ENCODE results near the gene OR10V1. TPM values are rescaled to one million over a fixed set of nuclear protein-coding genes. Genes with fewer than 3 reads are reported as not detected.
"Not testable (repeated sequence)": the region's sequence is repeated elsewhere in the genome, so short reads cannot be mapped to it uniquely, and the experiment has no call there.

OR10V1 gene
- total RNA-seq, 1 experiment from 2014 or later: not detected

DNA sequence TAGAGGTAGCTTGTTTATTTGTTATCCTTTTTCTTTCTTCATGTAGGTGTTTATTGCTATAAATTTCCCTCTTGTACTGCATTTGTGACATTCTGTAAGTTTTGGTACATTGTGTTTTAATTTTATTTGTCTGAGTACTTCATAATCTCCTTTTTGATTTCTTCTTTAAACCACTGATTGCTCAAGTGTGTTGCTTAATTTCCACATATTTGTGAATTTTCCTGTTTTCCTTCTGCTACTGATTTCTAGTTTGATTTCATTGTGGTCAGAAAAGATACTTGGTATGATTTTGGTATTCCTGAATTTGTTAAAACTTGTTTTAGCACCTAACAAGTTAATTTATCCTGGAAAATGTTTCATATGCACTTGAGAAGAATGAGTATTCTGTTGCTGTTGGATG, 15.1 kb downstream of the OR10V1 start:
- ChIA-PET CTCF (interaction anchor here (0.6 kb wide), 2 partner anchors 161 to 1795 kb away, joined by 3 to 4 read pairs; no protein-coding TSS in a partner anchor), POLR2A (interaction anchor here (0.9 kb wide), 1 partner anchor 10 kb away, joined by 3 read pairs; no protein-coding TSS in a partner anchor)
- H3K27me3 Mint-ChIP-seq (ENCODE audit: insufficient read depth, unreplicated experiment): no peaks in the 10 kb centered on the region
- no peaks in the 10 kb centered on the region for H3K36me3 Mint-ChIP-seq (ENCODE audit: insufficient read depth, unreplicated experiment)
- H3K4me1 Mint-ChIP-seq (ENCODE audit: insufficient read depth, unreplicated experiment): peaks cover 7% of the 10 kb centered on the region
- no TSS peak for BruUV-seq (replicated peaks)
- peak overlapping the region; percentile 70 for H3K27ac Mint-ChIP-seq (ENCODE audit: low read depth, unreplicated experiment)
- peaks cover 6% of the 10 kb centered on the region for H3K9me3 Mint-ChIP-seq (ENCODE audit: unreplicated experiment)
- intact Hi-C loops (cut with micrococcal nuclease): no loop called here
- DNase-seq (ENCODE audit: unreplicated experiment): no peak
- no peak for TF ChIP-seq CTCF (IDR thresholded peaks at IDR 0.05; ENCODE audit: unreplicated experiment)
- no peak overlapping the region for H3K4me3 Mint-ChIP-seq (ENCODE audit: unreplicated experiment)

DNA sequence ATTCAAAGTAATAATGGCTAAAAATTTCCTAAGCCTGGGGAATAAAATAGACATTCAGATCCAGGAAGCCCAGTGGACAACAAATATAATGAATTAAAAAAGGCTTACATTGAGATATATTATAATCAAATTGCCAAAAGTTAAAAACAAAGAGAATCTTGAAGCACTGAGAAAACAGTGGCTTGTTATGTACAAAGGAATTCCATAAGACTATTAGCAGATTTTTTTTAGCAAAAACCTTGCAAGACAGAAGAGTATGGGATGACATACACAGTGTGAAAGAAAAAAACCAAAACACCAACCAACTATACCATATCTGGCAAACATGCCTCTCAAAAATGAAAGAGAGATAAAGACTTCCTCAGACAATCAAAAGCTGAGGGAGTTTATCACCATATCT, 20.7 kb downstream of the OR10V1 start:
- H3K4me1 Mint-ChIP-seq (ENCODE audit: insufficient read depth, unreplicated experiment): no peaks in the 10 kb centered on the region
- TF ChIP-seq CTCF (IDR thresholded peaks at IDR 0.05; ENCODE audit: unreplicated experiment): no peak
- no peak for DNase-seq (ENCODE audit: unreplicated experiment)
- H3K9me3 Mint-ChIP-seq (ENCODE audit: unreplicated experiment): peaks cover 25% of the 10 kb centered on the region
- no peaks in the 10 kb centered on the region for H3K27me3 Mint-ChIP-seq (ENCODE audit: insufficient read depth, unreplicated experiment)
- POLR2A ChIA-PET: interaction anchor here (0.7 kb wide), 1 partner anchor 24 kb away, joined by 3 read pairs; the partner anchor contains the start of gene PATL1
- H3K36me3 Mint-ChIP-seq (ENCODE audit: insufficient read depth, unreplicated experiment): no peaks in the 10 kb centered on the region
- intact Hi-C loops (cut with micrococcal nuclease): no loop called here
- BruUV-seq (replicated peaks): no TSS peak
- CTCF ChIA-PET: interaction anchor here (1.3 to 2.1 kb wide), 3 partner anchors 11 to 109 kb away, joined by 3 to 7 read pairs (median 6); no protein-coding TSS in a partner anchor
- H3K4me3 Mint-ChIP-seq (ENCODE audit: unreplicated experiment): no peak overlapping the region
- no peak overlapping the region for H3K27ac Mint-ChIP-seq (ENCODE audit: low read depth, unreplicated experiment)

DNA sequence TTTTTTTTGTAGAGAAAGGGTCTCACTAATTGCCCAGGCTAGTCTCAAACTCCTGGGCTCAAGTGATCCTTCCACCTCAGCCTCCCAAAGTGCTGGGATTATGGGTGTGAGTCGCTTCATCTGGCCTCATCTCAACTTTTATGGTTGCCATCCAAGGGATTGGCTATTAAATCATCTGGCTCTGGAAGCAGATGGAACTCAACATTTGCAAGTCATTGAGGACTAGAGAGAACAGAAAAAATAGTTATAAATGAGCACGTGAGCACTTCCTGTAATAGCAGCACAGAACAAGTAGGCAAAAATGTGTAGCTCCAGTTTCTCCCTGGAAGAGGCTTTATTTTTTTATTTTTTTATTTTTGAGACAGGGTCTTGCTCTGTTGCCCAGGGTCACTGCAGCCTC, 22.5 kb downstream of the OR10V1 start:
- DNase-seq (ENCODE audit: unreplicated experiment): no peak
- no peak for TF ChIP-seq CTCF (IDR thresholded peaks at IDR 0.05; ENCODE audit: unreplicated experiment)
- CTCF ChIA-PET: interaction anchor here (1.1 to 2.1 kb wide), 2 partner anchors 9 to 144 kb away, joined by 3 to 6 read pairs; no protein-coding TSS in a partner anchor
- Mint-ChIP-seq H3K4me1 (ENCODE audit: insufficient read depth, unreplicated experiment) (no peaks in the 10 kb centered on the region), H3K27me3 (ENCODE audit: insufficient read depth, unreplicated experiment) (no peaks in the 10 kb centered on the region), H3K27ac (ENCODE audit: low read depth, unreplicated experiment) (no peak overlapping the region), H3K36me3 (ENCODE audit: insufficient read depth, unreplicated experiment) (no peaks in the 10 kb centered on the region), H3K4me3 (ENCODE audit: unreplicated experiment) (no peak overlapping the region), H3K9me3 (ENCODE audit: unreplicated experiment) (peaks cover 25% of the 10 kb centered on the region)
- BruUV-seq (replicated peaks): no TSS peak
- POLR2A ChIA-PET: interaction anchor here (0.5 kb wide), 1 partner anchor 20 kb away, joined by 3 read pairs; no protein-coding TSS in a partner anchor
- intact Hi-C loops (cut with micrococcal nuclease): no loop called here

DNA sequence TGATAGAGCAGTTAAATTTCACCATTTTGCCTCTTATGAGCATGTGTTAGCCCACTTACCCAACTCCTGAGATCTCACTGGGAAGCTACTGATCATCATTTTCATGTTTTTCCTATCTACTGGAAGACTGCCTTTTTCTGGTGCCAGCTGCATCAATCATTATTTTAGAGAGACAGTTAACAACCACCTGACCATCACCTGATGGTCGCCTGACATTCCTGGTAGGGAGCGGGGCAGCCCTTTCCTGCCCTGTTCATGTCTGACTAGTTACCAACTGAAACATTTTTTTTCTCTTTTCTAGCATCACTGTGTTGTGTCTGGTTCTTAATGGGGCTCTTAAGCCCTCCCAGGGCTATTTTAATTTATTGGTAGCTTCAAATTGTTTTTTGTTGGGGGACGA, 24.6 kb downstream of the OR10V1 start:
- ChIA-PET CTCF (interaction anchor here (0.6 to 1.4 kb wide), 6 partner anchors 9 to 113 kb away, joined by 3 to 4 read pairs (median 4); partner anchors contain the start of gene PATL1), POLR2A (interaction anchor here (0.7 to 1.2 kb wide), 2 partner anchors 9 to 57 kb away, joined by 3 read pairs; no protein-coding TSS in a partner anchor)
- Mint-ChIP-seq H3K36me3 (ENCODE audit: insufficient read depth, unreplicated experiment) (no peaks in the 10 kb centered on the region), H3K27me3 (ENCODE audit: insufficient read depth, unreplicated experiment) (no peaks in the 10 kb centered on the region), H3K27ac (ENCODE audit: low read depth, unreplicated experiment) (no peak overlapping the region), H3K4me1 (ENCODE audit: insufficient read depth, unreplicated experiment) (no peaks in the 10 kb centered on the region), H3K9me3 (ENCODE audit: unreplicated experiment) (peaks cover 30% of the 10 kb centered on the region), H3K4me3 (ENCODE audit: unreplicated experiment) (no peak overlapping the region)
- TF ChIP-seq CTCF (IDR thresholded peaks at IDR 0.05; ENCODE audit: unreplicated experiment): no peak
- intact Hi-C loops (cut with micrococcal nuclease): no loop called here
- no TSS peak for BruUV-seq (replicated peaks)
- no peak for DNase-seq (ENCODE audit: unreplicated experiment)

- H3K36me3 Mint-ChIP-seq (ENCODE audit: insufficient read depth, unreplicated experiment); H3K4me1 Mint-ChIP-seq (ENCODE audit: insufficient read depth, unreplicated experiment); H3K27ac Mint-ChIP-seq (ENCODE audit: low read depth, unreplicated experiment); H3K9me3 Mint-ChIP-seq (ENCODE audit: unreplicated experiment); H3K27me3 Mint-ChIP-seq (ENCODE audit: insufficient read depth, unreplicated experiment); BruUV-seq (replicated peaks); DNase-seq (ENCODE audit: unreplicated experiment); H3K4me3 Mint-ChIP-seq (ENCODE audit: unreplicated experiment): not testable (repeated sequence)
- intact Hi-C loops (cut with micrococcal nuclease): loop anchor here (2.0 to 5.0 kb wide), 3 partner anchors 121 to 510 kb away; no protein-coding TSS in a partner anchor
- ChIA-PET POLR2A (interaction anchor here (0.8 to 1.5 kb wide), 2 partner anchors 10 to 12 kb away, joined by 3 to 4 read pairs; partner anchors contain the start of gene PATL1), CTCF (interaction anchor here (1.0 to 1.8 kb wide), 5 partner anchors 11 to 142 kb away, joined by 3 to 18 read pairs (median 6); partner anchors contain the start of gene PATL1)
Observed at GRCh38 chr11:59681260-59681725, 32.4 kb downstream of the OR10V1 start.

Data from MCF 10A (cell line).